ENCODE measurements around the gene KRT16. TPM values are rescaled to one million over a fixed set of nuclear protein-coding genes. Genes with fewer than 3 reads are reported as not detected.

Gene KRT16
- total and polyA plus RNA-seq, 2 donors (not counting 1 experiment from before 2014, with no cell fraction given) = not detected

DNA sequence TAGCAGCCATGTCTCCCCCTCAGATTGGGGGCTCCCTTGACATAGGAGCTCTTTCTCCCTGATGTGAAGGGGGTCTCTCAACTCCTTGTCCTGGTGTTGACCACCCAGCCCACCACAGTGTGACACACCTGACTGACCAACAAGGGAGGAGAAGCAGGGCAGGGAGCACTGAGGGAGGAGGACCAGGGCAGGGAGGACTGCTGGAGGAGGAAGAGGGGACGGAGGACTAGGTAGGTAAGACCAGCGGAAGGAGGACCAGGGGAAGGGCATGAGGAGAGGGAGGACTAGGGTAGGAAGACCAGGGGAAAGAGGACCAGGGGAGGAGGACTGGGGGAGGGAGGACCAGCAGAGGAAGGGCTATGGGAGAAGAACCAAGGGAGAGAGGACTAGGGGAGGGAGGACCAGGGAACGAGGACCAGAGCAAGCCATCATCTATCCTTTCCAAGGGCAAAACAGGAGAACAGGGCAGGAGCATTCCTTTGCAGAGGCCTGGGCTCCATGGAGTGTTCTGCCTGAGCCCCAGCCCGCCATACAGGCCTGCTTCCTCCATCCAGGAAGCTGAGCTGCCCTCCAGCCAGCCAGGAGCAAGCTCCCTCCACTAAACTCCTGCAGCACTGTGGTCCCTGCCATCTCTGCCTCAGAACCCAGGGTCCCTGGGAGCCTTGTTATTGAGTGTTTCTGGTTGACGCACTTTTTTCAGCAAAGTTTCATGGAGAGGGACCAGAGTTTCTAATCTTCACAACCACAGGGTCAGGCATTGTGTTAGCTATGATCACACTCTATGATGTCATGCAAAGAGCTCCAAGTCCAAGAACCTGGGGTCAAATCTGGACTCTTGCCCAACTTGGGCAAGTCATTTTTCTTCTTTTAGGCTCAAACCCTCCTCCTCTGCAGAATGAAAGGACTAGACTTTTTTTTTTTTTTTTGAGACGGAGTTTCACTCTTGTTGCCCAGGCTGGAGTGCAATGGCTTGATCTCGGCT, 27.2 kb upstream of the KRT16 start:
- 96% methylated on average over 5 of the region's 7 CpGs for WGBS (ENCODE audit: insufficient coverage)
- Histone ChIP-seq H3K9me3 (ENCODE audit: control extremely low read depth in 1 of 3, control insufficient read depth in 2 of 3, insufficient read depth in 1 of 3, low read length in 2 of 3) (no peaks in the 10 kb centered on the region), H3K9ac (ENCODE audit: low read length) (no peak overlapping the region), H3K27ac (ENCODE audit: low read length in 2 of 2) (no peak overlapping the region), H3K4me1 (ENCODE audit: control insufficient read depth in 2 of 2, insufficient read depth in 2 of 2, low read length in 2 of 2) (no peaks in the 10 kb centered on the region), H3K79me2 (ENCODE audit: control insufficient read depth, insufficient read depth, low read length) (no peaks in the 10 kb centered on the region), H3K36me3 (replicated peaks in 1 of 2; ENCODE audit: control extremely low read depth in 1 of 2, control insufficient read depth in 1 of 2, extremely low read depth in 1 of 2, insufficient read depth in 2 of 2, low read length in 1 of 2) (no peaks in the 10 kb centered on the region), H3K4me3 (ENCODE audit: control extremely low read depth in 1 of 5, extremely low read depth in 1 of 5, insufficient read depth in 1 of 5, low read depth in 2 of 5, low read length in 4 of 5) (no peak overlapping the region), H4K20me1 (ENCODE audit: control insufficient read depth, insufficient read depth, low read length, poor library complexity, severe bottlenecking) (no peaks in the 10 kb centered on the region), H3K4me2 (replicated peaks; ENCODE audit: low read depth, low read length, poor library complexity, severe bottlenecking) (no peak overlapping the region), H2AFZ (ENCODE audit: insufficient read depth, low read depth, low read length, poor library complexity, severe bottlenecking) (no peak overlapping the region), H3K27me3 (replicated peaks in 1 of 4; ENCODE audit: control extremely low read depth in 1 of 4, control insufficient read depth in 3 of 4, insufficient read depth in 4 of 4, low read length in 3 of 4) (peaks cover 0 to 2% (median 0%) of the 10 kb centered on the region in 4 experiments)
- H3K4me1 Mint-ChIP-seq = no peaks in the 10 kb centered on the region
- CTCF ChIA-PET = interaction anchor here (0.7 to 0.9 kb wide), 4 partner anchors 9 to 630 kb away, joined by 3 read pairs; no protein-coding TSS in a partner anchor
- no peaks in the 10 kb centered on the region for H3K27me3 Mint-ChIP-seq
- TF ChIP-seq, protein P1, sequence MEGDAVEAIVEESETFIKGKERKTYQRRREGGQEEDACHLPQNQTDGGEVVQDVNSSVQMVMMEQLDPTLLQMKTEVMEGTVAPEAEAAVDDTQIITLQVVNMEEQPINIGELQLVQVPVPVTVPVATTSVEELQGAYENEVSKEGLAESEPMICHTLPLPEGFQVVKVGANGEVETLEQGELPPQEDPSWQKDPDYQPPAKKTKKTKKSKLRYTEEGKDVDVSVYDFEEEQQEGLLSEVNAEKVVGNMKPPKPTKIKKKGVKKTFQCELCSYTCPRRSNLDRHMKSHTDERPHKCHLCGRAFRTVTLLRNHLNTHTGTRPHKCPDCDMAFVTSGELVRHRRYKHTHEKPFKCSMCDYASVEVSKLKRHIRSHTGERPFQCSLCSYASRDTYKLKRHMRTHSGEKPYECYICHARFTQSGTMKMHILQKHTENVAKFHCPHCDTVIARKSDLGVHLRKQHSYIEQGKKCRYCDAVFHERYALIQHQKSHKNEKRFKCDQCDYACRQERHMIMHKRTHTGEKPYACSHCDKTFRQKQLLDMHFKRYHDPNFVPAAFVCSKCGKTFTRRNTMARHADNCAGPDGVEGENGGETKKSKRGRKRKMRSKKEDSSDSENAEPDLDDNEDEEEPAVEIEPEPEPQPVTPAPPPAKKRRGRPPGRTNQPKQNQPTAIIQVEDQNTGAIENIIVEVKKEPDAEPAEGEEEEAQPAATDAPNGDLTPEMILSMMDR (IDR thresholded peaks at IDR 0.05) = no peak
- POLR2A ChIA-PET = no interaction called here
- intact Hi-C loops (cut with micrococcal nuclease) = no loop called here
- H3K27ac Mint-ChIP-seq = no peak overlapping the region
- DNase-seq = no peak
- ATAC-seq (ENCODE audit: low read depth) = no peak
- H3K9me3 Mint-ChIP-seq (ENCODE audit: insufficient read depth) = no peaks in the 10 kb centered on the region
- H3K4me3 Mint-ChIP-seq = no peak overlapping the region

DNA sequence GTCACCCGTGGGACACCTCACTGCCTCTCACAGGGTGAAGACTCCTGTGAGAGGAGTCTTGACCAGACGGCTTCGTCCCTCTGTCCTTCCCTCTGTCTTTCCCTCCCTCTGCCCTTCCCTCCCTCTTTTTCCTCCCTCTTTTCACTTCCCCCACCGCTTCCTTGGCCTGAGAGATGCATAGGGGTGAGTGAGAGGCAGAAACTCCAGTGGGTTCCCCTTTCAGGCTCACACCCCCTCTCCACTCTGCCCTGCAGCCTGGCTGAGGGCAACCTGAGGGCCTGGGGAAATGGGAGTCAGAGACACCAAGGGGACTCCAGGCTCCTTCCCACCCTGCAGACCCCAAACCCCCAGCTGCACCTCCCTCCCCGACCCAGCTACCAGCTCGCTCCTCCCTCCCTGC, 26.4 kb upstream of the KRT16 start:
- no peak overlapping the region for H3K4me2 ChIP-seq (replicated peaks; ENCODE audit: low read depth, low read length, poor library complexity, severe bottlenecking)
- no peaks in the 10 kb centered on the region for H3K79me2 ChIP-seq (ENCODE audit: control insufficient read depth, insufficient read depth, low read length)
- TF ChIP-seq, protein P1 (IDR thresholded peaks at IDR 0.05) = no peak
- TF ChIP-seq EZH2 (IDR thresholded peaks at IDR 0.05; ENCODE audit: borderline replicate concordance, insufficient read depth, low read depth, low read length, poor library complexity, severe bottlenecking) = no peak
- POLR2A ChIA-PET = no interaction called here
- CTCF ChIA-PET = interaction anchor here (0.9 kb wide), 1 partner anchor 10 kb away, joined by 3 read pairs; no protein-coding TSS in a partner anchor
- no peaks in the 10 kb centered on the region for H3K36me3 ChIP-seq (replicated peaks in 1 of 2; ENCODE audit: control extremely low read depth in 1 of 2, control insufficient read depth in 1 of 2, extremely low read depth in 1 of 2, insufficient read depth in 2 of 2, low read length in 1 of 2)
- no peak overlapping the region for H3K27ac ChIP-seq (ENCODE audit: low read length in 2 of 2)
- no peaks in the 10 kb centered on the region for H3K4me1 ChIP-seq (ENCODE audit: control insufficient read depth in 2 of 2, insufficient read depth in 2 of 2, low read length in 2 of 2)
- H4K20me1 ChIP-seq (ENCODE audit: control insufficient read depth, insufficient read depth, low read length, poor library complexity, severe bottlenecking) = no peaks in the 10 kb centered on the region
- no peak overlapping the region for H2AFZ ChIP-seq (ENCODE audit: insufficient read depth, low read depth, low read length, poor library complexity, severe bottlenecking)
- H3K9ac ChIP-seq (ENCODE audit: low read length) = no peak overlapping the region
- Mint-ChIP-seq H3K4me3 (no peak overlapping the region), H3K9me3 (ENCODE audit: insufficient read depth) (no peaks in the 10 kb centered on the region), H3K4me1 (no peaks in the 10 kb centered on the region), H3K27me3 (no peaks in the 10 kb centered on the region), H3K27ac (no peak overlapping the region)
- H3K27me3 ChIP-seq (replicated peaks in 1 of 4; ENCODE audit: control extremely low read depth in 1 of 4, control insufficient read depth in 3 of 4, insufficient read depth in 4 of 4, low read length in 3 of 4) = peaks cover 0 to 2% (median 0%) of the 10 kb centered on the region in 4 experiments
- intact Hi-C loops (cut with micrococcal nuclease) = no loop called here
- DNase-seq (no peak), ATAC-seq (ENCODE audit: low read depth) (no peak)
- H3K4me3 ChIP-seq (ENCODE audit: control extremely low read depth in 1 of 5, extremely low read depth in 1 of 5, insufficient read depth in 1 of 5, low read depth in 2 of 5, low read length in 4 of 5) = no peak overlapping the region
- 77% methylated on average over 3 of the region's 6 CpGs for WGBS (ENCODE audit: insufficient coverage)
- H3K9me3 ChIP-seq (ENCODE audit: control extremely low read depth in 1 of 3, control insufficient read depth in 2 of 3, insufficient read depth in 1 of 3, low read length in 2 of 3) = no peaks in the 10 kb centered on the region

Measured in B cell (primary cell).